ENCODE results near the gene ULK4. TPM values are rescaled to one million over a fixed set of nuclear protein-coding genes. Genes with fewer than 3 reads are reported as not detected.

The ULK4 gene
- total and polyA plus RNA-seq, 2 donors (not counting 1 experiment from before 2014, with no cell fraction given) = 9.1 to 9.7 TPM

DNA sequence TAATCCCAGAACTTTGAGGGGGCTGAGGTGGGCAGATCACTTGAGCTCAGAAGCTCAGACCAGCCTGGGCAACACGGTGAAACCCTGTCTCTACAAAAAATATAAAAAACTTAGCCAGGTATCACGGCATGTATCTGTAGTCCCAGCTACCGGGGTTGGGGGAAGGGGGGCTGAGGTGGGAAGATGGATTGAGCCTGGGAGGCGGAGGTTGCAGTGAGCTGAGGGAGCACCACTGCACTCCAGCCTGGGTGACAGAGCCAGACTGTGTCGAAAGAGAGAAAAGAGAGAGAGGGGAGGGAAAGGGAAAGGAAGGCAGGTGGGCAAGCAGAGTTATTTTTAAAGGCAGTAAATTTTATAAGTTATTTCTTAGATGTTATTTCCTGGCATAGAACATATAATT is 368.1 kb downstream of the ULK4 start:
- H3K4me1 ChIP-seq (ENCODE audit: control insufficient read depth, extremely low read depth, insufficient read depth, low read length) = no peaks in the 10 kb centered on the region
- H4K20me1 ChIP-seq (ENCODE audit: control insufficient read depth, extremely low read depth, insufficient read depth, low read length) = no peaks in the 10 kb centered on the region
- no peaks in the 10 kb centered on the region for H3K79me2 ChIP-seq (ENCODE audit: control insufficient read depth, insufficient read depth, low read length)
- H3K36me3 ChIP-seq (ENCODE audit: control insufficient read depth, insufficient read depth, low read length) = no peaks in the 10 kb centered on the region
- no peak for DNase-seq (ENCODE audit: low read depth in 2 of 2)
- H3K27ac ChIP-seq (ENCODE audit: insufficient read depth, low read length) = no peak overlapping the region
- no peaks in the 10 kb centered on the region for H3K9me3 ChIP-seq (ENCODE audit: control insufficient read depth, insufficient read depth, low read depth, low read length)
- no peak overlapping the region for H3K4me3 ChIP-seq (replicated peaks in 1 of 4; ENCODE audit: control extremely low read depth in 1 of 4, insufficient read depth in 1 of 4, low read depth in 3 of 4, low read length in 4 of 4)
- TF ChIP-seq EZH2 (IDR thresholded peaks at IDR 0.05; ENCODE audit: low read length, missing control alignments) = no peak
- TF ChIP-seq, protein P1, sequence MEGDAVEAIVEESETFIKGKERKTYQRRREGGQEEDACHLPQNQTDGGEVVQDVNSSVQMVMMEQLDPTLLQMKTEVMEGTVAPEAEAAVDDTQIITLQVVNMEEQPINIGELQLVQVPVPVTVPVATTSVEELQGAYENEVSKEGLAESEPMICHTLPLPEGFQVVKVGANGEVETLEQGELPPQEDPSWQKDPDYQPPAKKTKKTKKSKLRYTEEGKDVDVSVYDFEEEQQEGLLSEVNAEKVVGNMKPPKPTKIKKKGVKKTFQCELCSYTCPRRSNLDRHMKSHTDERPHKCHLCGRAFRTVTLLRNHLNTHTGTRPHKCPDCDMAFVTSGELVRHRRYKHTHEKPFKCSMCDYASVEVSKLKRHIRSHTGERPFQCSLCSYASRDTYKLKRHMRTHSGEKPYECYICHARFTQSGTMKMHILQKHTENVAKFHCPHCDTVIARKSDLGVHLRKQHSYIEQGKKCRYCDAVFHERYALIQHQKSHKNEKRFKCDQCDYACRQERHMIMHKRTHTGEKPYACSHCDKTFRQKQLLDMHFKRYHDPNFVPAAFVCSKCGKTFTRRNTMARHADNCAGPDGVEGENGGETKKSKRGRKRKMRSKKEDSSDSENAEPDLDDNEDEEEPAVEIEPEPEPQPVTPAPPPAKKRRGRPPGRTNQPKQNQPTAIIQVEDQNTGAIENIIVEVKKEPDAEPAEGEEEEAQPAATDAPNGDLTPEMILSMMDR (conservative IDR thresholded peaks at IDR 0.05 in 1 of 2, IDR thresholded peaks at IDR 0.05 in 1 of 2; ENCODE audit: low read depth in 1 of 2, low read length in 2 of 2) = no peak
- no peaks in the 10 kb centered on the region for H3K27me3 ChIP-seq (ENCODE audit: control insufficient read depth, insufficient read depth, low read length)
- no peak overlapping the region for H3K9ac ChIP-seq (ENCODE audit: insufficient read depth, low read length)
- H2AFZ ChIP-seq (ENCODE audit: low read length) = no peak overlapping the region
- no peak overlapping the region for H3K4me2 ChIP-seq (ENCODE audit: extremely low read depth, insufficient read depth, low read length)

DNA sequence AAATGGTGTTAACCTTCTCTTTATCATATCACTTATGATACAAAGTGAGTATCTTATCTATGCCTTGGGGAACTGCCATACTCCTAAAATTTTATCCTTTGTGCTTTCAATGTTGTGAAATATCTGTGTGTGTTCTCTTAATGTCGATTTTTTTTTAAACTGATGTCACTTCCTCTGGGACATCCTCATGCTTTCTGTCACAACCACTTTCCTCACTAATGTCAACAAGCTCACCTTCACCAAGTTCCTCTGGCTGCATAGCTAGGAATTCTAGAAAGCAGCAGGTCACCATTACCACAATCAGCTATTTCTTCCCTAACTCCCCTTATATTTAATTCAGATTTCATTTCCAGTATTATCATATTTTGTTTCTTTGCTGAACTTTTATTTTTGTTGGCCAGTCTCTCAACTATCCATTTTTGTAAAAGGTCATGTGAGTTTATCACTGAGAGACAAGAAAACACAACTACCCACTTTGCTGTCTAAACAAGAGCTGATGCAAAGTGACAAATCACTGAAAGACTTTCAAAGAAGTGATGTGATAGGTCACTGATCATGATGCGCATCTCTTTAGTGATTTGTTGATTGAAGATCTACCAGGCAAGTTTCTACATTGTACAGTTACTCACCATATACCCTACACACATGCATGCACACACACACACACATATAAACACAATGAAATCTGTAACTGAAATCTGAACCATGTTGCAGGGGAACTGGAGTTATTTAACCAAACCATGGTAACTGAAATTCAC is 369.0 kb downstream of the ULK4 start:
- Histone ChIP-seq H3K36me3 (ENCODE audit: control insufficient read depth, insufficient read depth, low read length) (no peaks in the 10 kb centered on the region), H3K79me2 (ENCODE audit: control insufficient read depth, insufficient read depth, low read length) (no peaks in the 10 kb centered on the region), H3K4me3 (replicated peaks in 1 of 4; ENCODE audit: control extremely low read depth in 1 of 4, insufficient read depth in 1 of 4, low read depth in 3 of 4, low read length in 4 of 4) (no peak overlapping the region), H2AFZ (ENCODE audit: low read length) (no peak overlapping the region), H3K27ac (ENCODE audit: insufficient read depth, low read length) (no peak overlapping the region), H4K20me1 (ENCODE audit: control insufficient read depth, extremely low read depth, insufficient read depth, low read length) (no peaks in the 10 kb centered on the region), H3K4me1 (ENCODE audit: control insufficient read depth, extremely low read depth, insufficient read depth, low read length) (no peaks in the 10 kb centered on the region), H3K9ac (ENCODE audit: insufficient read depth, low read length) (no peak overlapping the region), H3K4me2 (ENCODE audit: extremely low read depth, insufficient read depth, low read length) (no peak overlapping the region), H3K9me3 (ENCODE audit: control insufficient read depth, insufficient read depth, low read depth, low read length) (no peaks in the 10 kb centered on the region), H3K27me3 (ENCODE audit: control insufficient read depth, insufficient read depth, low read length) (no peaks in the 10 kb centered on the region)
- no peak for TF ChIP-seq EZH2 (IDR thresholded peaks at IDR 0.05; ENCODE audit: low read length, missing control alignments)
- TF ChIP-seq, protein P1 (conservative IDR thresholded peaks at IDR 0.05 in 1 of 2, IDR thresholded peaks at IDR 0.05 in 1 of 2; ENCODE audit: low read depth in 1 of 2, low read length in 2 of 2) = no peak
- no peak for DNase-seq (ENCODE audit: low read depth in 2 of 2)

DNA sequence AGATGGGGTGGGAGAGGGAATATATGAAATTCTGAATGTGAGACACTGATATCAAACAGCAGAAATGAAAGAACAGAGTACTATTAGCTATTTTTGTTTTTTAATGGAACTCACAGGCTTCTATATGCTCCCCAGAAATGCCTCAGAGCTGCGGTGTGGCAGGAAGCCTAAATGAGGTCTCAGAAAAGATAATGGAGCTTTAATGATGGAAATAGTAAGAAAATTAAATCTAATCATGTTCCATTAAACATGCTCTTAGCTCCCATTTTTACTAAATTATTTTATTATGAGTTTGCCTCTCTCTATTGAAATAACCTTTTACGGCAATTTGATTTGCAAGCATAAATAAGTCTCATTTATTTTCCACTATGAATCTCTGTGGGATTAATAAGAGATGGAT is 378.9 kb downstream of the ULK4 start:
- no peak overlapping the region for H3K27ac ChIP-seq (ENCODE audit: insufficient read depth, low read length)
- no peaks in the 10 kb centered on the region for H4K20me1 ChIP-seq (ENCODE audit: control insufficient read depth, extremely low read depth, insufficient read depth, low read length)
- H3K9ac ChIP-seq (ENCODE audit: insufficient read depth, low read length) = no peak overlapping the region
- H3K4me3 ChIP-seq (replicated peaks in 1 of 4; ENCODE audit: control extremely low read depth in 1 of 4, insufficient read depth in 1 of 4, low read depth in 3 of 4, low read length in 4 of 4) = no peak overlapping the region
- no peak for TF ChIP-seq EZH2 (IDR thresholded peaks at IDR 0.05; ENCODE audit: low read length, missing control alignments)
- TF ChIP-seq, protein P1 (conservative IDR thresholded peaks at IDR 0.05 in 1 of 2, IDR thresholded peaks at IDR 0.05 in 1 of 2; ENCODE audit: low read depth in 1 of 2, low read length in 2 of 2) = no peak
- H3K79me2 ChIP-seq (ENCODE audit: control insufficient read depth, insufficient read depth, low read length) = no peaks in the 10 kb centered on the region
- no peaks in the 10 kb centered on the region for H3K4me1 ChIP-seq (ENCODE audit: control insufficient read depth, extremely low read depth, insufficient read depth, low read length)
- H3K27me3 ChIP-seq (ENCODE audit: control insufficient read depth, insufficient read depth, low read length) = no peaks in the 10 kb centered on the region
- no peaks in the 10 kb centered on the region for H3K36me3 ChIP-seq (ENCODE audit: control insufficient read depth, insufficient read depth, low read length)
- H3K9me3 ChIP-seq (ENCODE audit: control insufficient read depth, insufficient read depth, low read depth, low read length) = no peaks in the 10 kb centered on the region
- no peak for DNase-seq (ENCODE audit: low read depth in 2 of 2)
- no peak overlapping the region for H2AFZ ChIP-seq (ENCODE audit: low read length)
- H3K4me2 ChIP-seq (ENCODE audit: extremely low read depth, insufficient read depth, low read length) = no peak overlapping the region
